ENCODE data around the gene REXO4. TPM values are rescaled to one million over a fixed set of nuclear protein-coding genes. Genes with fewer than 3 reads are reported as not detected.

Gene REXO4
- total RNA-seq, 1 donor from 2014 or later: 35.4 TPM

DNA sequence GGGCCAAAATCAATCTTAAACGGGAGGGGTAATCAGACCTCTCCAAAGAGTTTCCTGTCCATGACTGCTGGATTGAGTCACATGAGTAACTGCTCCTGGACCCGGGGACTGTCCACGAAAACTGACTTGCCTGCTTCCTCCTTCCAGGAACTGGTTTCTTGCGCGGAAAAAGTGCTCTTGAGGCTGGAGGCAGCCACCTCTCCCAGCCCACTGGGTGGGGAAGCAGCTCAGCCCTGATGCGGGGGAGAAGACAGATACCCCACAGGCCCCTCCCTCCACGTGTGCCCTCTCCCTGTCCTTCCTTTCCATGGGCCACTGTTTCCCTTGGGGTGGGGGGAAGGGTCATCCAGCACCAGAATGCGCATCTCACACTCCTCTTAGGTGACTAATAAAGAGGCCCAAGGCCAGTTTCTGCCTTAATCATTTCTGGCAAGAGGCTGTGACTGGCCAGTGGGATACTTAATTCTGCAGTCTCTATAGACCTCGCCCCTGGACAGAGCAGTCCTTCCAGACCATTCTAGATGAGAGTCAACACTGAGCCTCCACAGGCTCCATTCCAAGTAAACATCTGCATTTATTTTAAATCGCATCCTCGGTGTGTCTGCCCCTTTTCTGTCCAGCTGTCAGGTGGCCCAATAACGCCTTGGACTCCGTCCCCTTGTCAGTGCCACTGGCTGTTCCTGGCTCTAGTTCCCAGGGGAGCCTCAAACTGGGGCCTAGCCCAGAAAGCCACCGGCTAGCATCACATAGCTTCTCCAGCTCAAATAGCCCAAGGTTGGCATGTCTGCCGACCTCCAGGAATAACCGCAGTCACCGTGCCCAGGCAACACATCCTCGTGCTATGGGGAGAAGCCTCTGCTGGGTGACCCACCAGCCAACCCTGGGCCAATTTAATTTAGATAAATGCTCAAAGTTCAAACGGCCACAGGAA lies 12.0 kb downstream of the REXO4 start:
- no peaks in the 10 kb centered on the region for H3K27me3 Mint-ChIP-seq (ENCODE audit: low read depth)
- no peaks in the 10 kb centered on the region for H3K4me1 Mint-ChIP-seq
- DNase-seq (ENCODE audit: low read depth, low spot score): no peak
- no peak overlapping the region for H3K4me3 Mint-ChIP-seq
- TF ChIP-seq, protein P1, sequence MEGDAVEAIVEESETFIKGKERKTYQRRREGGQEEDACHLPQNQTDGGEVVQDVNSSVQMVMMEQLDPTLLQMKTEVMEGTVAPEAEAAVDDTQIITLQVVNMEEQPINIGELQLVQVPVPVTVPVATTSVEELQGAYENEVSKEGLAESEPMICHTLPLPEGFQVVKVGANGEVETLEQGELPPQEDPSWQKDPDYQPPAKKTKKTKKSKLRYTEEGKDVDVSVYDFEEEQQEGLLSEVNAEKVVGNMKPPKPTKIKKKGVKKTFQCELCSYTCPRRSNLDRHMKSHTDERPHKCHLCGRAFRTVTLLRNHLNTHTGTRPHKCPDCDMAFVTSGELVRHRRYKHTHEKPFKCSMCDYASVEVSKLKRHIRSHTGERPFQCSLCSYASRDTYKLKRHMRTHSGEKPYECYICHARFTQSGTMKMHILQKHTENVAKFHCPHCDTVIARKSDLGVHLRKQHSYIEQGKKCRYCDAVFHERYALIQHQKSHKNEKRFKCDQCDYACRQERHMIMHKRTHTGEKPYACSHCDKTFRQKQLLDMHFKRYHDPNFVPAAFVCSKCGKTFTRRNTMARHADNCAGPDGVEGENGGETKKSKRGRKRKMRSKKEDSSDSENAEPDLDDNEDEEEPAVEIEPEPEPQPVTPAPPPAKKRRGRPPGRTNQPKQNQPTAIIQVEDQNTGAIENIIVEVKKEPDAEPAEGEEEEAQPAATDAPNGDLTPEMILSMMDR (conservative IDR thresholded peaks at IDR 0.05): no peak
- H3K27ac Mint-ChIP-seq (ENCODE audit: unreplicated experiment): no peak overlapping the region
- H3K9me3 Mint-ChIP-seq: no peaks in the 10 kb centered on the region
- H3K36me3 Mint-ChIP-seq (ENCODE audit: low read depth): peaks cover 10% of the 10 kb centered on the region

DNA sequence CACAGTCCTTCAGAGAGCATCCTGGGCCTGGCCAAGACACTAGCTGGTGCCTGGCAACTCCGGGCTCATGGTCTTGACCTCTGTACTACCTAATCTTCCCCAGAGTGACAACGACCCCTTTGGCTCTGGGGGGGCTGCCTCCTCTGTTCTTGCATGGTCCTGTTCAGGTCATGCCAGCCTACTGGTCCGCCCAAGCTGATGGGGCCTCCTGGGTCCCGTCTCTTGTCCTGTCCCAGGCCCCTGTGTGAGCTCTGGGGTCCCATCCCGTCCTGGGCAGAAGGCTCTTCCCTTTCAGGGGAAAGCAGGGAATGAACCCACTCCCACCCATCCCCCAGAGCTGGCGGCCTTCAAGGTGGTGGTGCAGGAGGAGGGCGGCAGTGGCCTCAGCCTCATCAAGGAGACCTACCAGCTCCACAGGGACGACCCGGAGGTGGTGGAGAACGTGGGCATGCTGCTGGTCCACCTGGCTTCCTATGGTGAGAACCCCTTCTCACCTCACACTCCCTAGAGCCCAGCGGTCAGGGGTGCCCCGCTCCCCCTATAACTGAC lies 13.3 kb downstream of the REXO4 start:
- Mint-ChIP-seq H3K27me3 (ENCODE audit: low read depth) (no peaks in the 10 kb centered on the region), H3K36me3 (ENCODE audit: low read depth) (peaks cover 6% of the 10 kb centered on the region), H3K27ac (ENCODE audit: unreplicated experiment) (peak overlapping the region; percentile 67), H3K9me3 (no peaks in the 10 kb centered on the region), H3K4me1 (no peaks in the 10 kb centered on the region), H3K4me3 (no peak overlapping the region)
- DNase-seq (ENCODE audit: low read depth, low spot score): no peak
- TF ChIP-seq, protein P1 (conservative IDR thresholded peaks at IDR 0.05): no peak

DNA sequence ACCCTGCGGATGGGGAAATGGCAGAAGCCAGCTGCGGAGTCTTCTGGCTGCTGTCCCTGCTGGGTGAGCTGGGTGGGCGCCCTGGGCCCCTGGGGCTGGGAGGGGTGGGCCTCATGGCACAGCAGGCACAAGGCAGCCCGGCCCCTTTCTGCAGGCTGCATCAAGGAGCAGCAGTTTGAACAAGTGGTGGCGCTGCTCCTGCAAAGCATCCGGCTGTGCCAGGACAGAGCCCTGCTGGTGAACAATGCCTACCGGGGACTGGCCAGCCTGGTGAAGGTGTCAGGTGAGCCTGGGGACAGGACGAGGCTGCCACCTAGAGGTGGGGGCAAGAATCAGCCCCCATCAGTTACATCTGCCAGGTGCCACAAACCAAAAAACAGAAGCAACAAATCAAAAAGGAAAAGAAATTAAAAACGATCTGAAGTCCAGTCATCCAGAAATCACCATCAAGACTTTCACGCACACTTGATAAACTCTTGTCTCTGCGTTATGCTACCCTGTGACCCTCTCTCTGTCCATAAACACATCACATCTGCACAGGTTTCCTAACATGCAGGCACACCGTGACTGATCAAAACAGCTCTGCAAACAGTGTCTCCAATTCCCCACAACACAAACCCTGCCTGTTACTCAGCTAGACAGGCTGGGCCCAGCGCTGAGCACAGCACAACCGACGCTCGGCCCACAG lies 13.9 kb downstream of the REXO4 start:
- Mint-ChIP-seq H3K27ac (ENCODE audit: unreplicated experiment) (no peak overlapping the region), H3K4me1 (no peaks in the 10 kb centered on the region), H3K36me3 (ENCODE audit: low read depth) (peaks cover 6% of the 10 kb centered on the region), H3K9me3 (no peaks in the 10 kb centered on the region), H3K4me3 (no peak overlapping the region), H3K27me3 (ENCODE audit: low read depth) (no peaks in the 10 kb centered on the region)
- DNase-seq (ENCODE audit: low read depth, low spot score): no peak
- TF ChIP-seq, protein P1 (conservative IDR thresholded peaks at IDR 0.05): peak; percentile 66

DNA sequence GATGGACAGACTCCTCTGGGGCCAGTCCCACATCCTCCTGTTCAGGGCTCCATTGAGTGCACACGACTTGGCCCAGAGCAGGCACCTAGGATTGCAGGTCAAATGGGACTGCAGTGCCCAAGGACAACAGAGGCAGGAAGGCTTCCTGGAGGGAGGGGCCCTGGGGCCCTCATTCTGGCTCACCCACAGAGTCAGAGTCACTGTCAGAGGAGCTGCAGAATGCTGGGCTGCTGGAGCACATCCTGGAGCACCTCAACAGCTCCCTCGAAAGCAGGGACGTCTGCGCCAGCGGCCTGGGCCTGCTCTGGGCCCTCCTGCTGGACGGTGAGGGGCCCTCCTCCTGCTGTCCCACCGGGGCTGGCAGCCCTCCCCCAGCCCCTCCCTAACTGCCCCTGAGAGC lies 15.1 kb downstream of the REXO4 start:
- Mint-ChIP-seq H3K27ac (ENCODE audit: unreplicated experiment) (no peak overlapping the region), H3K9me3 (no peaks in the 10 kb centered on the region), H3K4me3 (no peak overlapping the region), H3K4me1 (no peaks in the 10 kb centered on the region), H3K27me3 (ENCODE audit: low read depth) (no peaks in the 10 kb centered on the region), H3K36me3 (ENCODE audit: low read depth) (peaks cover 6% of the 10 kb centered on the region)
- no peak for DNase-seq (ENCODE audit: low read depth, low spot score)
- TF ChIP-seq, protein P1 (conservative IDR thresholded peaks at IDR 0.05): no peak

DNA sequence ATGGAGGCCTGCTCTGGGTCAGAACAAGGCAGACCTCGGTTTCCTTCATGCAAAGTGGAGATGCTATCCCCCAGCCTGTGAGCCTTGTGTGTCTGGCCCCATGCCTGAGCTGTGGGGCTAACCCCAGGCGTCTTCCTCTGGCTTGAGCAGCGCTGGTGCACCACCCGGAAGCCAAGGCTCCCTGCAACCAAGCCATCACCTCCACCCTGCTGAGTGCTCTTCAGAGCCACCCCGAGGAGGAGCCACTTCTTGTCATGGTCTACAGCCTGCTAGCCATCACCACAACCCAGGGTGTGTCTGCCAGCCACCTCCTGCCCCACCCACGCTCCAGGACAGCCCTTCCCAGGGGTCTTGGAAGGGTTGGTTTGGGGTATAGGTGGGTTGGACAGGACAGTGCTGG lies 16.2 kb downstream of the REXO4 start:
- no peak for DNase-seq (ENCODE audit: low read depth, low spot score)
- Mint-ChIP-seq H3K27ac (ENCODE audit: unreplicated experiment) (no peak overlapping the region), H3K4me3 (no peak overlapping the region), H3K36me3 (ENCODE audit: low read depth) (peaks cover under 1% of the 10 kb centered on the region), H3K4me1 (no peaks in the 10 kb centered on the region), H3K9me3 (no peaks in the 10 kb centered on the region), H3K27me3 (ENCODE audit: low read depth) (peaks cover 2% of the 10 kb centered on the region)
- TF ChIP-seq, protein P1 (conservative IDR thresholded peaks at IDR 0.05): no peak

Data from neural crest cell (in vitro differentiated cells).